HG03097 (cell line): ENCODE results near the gene HERC3.

Source experiments
- ATAC-seq: cut with Tn5 transposase; IDR thresholded peaks from one replicate; pipeline ENCODE4 v1.9.1; 2021; ENCODE audit not compliant: unreplicated experiment, low FRiP score

HERC3 gene

GRCh38 chr4:88655226-88655625 lies 62.9 kb downstream of the HERC3 start:
- ATAC-seq = no peak

DNA sequence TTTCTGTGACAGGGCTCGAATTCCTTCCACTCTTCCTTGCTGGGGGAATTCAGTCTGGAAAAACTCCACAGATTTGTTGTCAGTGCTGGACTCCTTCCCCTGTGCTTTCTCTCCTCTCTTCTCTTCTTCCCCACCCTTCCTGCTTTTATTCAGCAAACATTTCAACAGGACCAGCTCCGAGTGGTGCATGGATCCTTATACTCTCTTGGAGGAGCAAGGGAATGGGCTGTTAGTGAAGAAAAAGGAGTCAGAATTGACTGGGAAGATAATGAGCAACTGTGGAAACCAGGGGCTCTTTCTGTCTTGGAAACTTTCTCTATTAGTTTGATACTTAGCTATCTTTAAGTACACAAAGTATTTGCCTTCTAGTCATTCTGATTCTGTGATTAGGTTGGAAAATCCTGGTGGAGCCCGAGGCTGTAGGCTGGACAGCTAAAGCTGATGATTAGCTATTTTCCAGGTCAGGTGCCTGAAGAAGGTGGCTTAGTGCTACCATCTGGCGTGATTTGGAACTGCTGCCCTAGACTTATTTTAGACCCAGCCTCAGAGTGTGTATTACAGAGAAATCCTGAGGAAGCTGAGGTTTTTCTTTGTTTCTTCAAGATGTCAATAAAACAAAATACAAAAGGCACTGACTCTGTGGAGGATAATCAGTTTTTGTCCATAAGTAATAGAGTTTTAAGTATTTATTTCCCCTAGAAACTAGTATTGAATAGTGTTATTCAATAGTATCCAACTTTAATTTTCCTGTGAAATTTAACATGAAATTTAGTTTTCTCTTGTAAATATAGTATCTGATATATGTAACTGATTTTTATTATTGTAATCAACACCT lies 67.0 kb downstream of the HERC3 start:
- peak; percentile 78 for ATAC-seq

- no peak for ATAC-seq
Measured at GRCh38 chr4:88659890-88660208, 67.6 kb downstream of the HERC3 start.

- no peak for ATAC-seq
Measured at GRCh38 chr4:88660446-88661294, 68.4 kb downstream of the HERC3 start.

DNA sequence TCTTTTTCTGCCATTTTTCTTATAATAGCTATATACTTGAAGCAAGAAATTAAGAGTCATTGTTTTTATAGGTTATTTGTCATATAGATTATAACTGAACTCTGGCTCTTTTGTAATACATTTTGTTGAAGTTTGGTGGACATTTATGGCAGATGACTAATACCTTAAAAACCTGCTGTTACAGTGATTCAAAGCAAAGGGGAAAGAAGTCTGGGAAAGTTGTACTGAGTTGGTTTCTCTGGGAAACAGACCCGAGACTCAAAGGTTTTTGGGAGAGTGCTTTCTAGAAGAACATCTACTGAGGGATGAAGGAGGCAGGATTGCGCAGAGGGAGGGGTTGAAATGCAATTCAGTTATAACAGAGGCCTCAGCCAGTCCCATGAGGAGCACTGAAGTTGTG lies 69.5 kb downstream of the HERC3 start:
- ATAC-seq = no peak

DNA sequence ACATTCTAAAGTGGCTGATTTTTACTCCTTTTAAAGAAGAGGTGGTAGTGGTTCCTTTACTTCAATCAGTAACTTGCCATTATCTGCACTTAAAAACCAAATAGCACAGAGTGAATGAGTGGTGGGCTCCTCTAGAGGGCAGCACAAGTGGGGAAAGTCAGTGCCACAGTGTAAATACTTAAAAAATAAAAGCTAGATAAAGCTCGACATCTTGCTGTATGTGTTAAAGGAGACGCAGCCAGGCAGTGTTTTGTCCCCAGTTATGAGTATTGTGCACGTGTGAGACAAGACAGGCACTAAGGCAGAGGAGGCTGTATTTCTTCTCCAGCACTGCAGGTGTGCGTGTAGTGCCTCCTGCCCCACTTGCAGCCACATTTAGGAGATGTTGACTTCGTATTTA lies 80.7 kb downstream of the HERC3 start:
- peak; percentile 67 for ATAC-seq

GRCh38 chr4:88673886-88674285 lies 81.6 kb downstream of the HERC3 start:
- ATAC-seq = no peak

GRCh38 chr4:88674565-88674964 lies 82.3 kb downstream of the HERC3 start:
- no peak for ATAC-seq

DNA sequence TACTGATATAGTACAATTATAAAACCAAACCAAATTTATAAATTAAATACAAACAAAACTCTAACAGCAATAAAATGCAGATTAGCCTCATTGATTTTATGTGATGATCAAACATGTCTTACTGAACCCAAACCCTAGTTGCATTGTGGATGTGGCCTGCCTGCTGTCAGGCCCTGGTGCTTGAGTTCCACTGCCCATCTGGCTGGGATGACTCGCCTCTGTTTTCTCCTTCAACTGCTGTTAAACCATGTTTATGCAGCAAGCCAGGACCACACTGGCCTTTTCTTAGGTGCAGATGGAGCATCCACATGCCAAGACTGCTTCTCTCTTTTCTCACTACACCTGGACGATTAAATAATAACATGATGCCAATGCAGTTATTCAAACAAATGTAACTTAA lies 82.7 kb downstream of the HERC3 start:
- no peak for ATAC-seq

DNA sequence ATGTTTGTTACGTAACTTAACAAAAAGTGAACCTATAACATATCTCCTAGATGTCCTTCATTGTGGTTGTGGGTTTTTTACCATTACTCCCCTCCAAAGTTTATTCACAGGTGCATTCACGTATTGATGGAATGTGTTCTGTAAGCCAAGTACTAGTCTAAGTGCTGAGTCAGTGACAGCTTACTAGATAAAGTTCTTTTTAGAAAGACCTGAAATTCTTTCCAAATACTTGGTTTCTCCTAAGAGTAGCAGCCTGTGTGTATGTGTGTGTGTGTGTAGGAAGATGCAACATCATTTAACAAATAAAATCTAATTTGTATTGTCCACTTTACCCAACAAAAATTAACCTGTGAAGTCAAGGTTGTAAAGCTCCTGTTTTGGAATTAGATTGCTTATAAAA lies 83.3 kb downstream of the HERC3 start:
- no peak for ATAC-seq

DNA sequence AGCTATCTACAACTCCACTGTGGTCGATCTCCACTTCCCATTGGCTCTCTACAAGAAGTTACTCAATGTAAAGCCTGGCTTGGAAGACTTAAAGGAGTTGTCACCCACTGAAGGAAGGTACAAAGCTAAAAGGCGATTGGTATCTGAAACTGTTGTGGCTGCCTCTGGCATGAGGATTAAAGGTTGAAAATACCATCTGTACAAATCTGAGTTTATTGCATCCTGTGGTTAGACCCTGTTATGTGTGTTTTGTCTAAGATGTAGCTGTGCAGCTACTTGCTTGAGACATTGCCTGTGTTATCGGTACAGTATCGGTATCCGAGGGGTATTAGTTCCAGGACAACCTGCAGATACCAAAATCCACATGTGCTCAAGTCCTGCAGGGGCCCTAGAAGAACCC lies 88.9 kb downstream of the HERC3 start:
- no peak for ATAC-seq

DNA sequence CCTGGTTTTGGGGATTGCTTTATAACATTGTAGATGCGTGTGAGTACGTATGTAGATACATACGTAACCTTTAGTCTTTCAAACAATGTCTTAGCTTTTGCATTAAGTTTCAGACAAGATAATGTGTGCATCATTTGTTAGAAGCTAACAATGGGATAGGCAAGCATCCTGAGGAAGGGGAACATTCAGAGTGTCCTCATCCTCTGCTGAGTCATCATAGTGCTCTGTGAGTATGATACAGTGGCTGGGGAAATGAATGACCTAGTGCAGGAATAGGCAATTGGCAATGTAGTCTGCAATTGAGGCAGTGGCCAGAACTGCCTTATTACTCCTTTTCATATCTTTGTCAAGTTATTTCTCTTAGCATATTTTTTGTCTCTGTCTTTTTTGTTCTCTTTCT lies 98.1 kb downstream of the HERC3 start:
- no peak for ATAC-seq

- no peak for ATAC-seq
Measured at GRCh38 chr4:88693792-88694191, 101.5 kb downstream of the HERC3 start.

DNA sequence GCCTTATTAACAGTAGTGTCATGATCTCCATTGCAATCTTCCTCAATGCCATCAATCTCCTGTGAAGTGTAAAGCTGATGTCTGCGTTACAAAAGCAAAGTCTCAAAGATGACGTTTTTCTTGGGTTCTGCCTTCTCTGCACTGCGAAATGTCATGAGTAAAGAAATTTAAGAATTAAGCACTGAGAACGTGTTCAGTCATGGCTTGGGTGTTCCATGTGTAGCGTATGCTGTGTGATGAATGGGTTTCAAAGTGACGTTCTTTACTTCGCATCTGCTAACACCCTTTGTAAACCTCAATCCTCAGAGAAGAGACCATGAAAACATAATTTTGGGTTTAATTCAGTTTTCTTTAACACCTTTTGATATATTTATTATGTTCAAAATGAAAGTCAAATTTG lies 104.3 kb downstream of the HERC3 start:
- no peak for ATAC-seq

GRCh38 chr4:88697141-88697540 lies 104.9 kb downstream of the HERC3 start:
- no peak for ATAC-seq

GRCh38 chr4:88697588-88698329 lies 105.5 kb downstream of the HERC3 start, which contains the start of gene NAP1L5:
Gene NAP1L5 (minus strand): TSS chr4:88697829. CDS start chr4:88697754, 75 bp downstream.
- peak; percentile 83 for ATAC-seq

DNA sequence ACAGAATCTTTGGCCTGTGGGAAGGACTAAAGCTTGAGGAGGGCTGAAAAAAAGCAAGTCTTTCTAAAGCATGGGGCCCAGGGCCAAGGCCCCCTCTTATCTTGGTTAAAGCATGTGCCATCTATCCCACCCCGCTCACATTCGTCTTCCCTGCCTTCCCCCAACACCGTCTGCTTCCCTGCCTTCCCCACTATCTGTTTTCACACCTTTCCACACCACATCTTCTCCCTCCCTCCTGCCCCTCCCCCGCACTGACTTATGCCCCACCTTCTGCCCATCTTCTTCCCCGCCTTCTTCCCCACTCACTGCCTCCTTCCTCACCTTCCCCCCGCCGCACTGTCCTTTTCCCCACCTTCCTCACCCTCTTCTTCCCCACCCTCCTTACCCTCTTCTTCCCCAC lies 106.2 kb downstream of the HERC3 start:
- no peak for ATAC-seq

DNA sequence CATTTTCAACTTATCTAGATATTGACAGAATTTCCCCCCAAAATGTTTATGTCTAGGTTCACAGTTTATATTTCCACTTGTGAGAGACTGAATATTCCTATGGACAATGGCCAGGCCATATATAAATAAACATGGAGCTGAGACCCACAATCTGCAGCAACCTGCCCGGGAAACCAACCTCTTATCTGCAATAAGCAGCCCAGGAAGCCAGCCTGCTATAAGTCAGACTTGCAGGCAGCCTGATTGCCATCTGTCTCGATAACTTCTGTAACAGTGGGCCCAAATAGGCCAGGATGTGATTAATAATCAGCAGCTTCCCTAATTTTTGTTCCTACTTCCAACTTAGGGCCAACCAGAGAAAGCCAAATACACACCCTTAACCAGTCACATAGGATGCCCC lies 110.5 kb downstream of the HERC3 start:
- no peak for ATAC-seq

- ATAC-seq = no peak
Measured at GRCh38 chr4:88705223-88705622, 112.9 kb downstream of the HERC3 start.

GRCh38 chr4:88705805-88706492 lies 113.7 kb downstream of the HERC3 start:
- no peak for ATAC-seq

DNA sequence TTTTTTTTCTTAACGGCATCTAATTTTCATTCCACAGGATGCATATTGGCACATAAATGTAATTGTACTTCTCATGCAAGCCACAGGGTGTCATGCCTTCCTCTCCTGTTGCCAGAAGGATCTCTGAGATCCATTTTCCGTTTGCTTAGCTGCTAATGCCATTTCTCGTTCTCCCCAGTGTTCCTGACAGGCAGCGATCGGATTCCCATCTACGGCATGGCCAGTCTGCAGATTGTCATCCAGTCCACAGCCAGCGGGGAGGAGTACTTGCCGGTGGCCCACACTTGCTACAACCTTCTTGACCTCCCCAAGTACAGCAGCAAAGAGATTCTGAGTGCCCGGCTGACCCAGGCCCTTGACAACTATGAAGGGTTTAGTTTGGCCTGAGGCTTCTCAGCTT lies 114.3 kb downstream of the HERC3 start:
- no peak for ATAC-seq
